Stimulated activated CD4-positive, alpha-beta T cell treated with anti-CD3 and anti-CD28 coated beads, Interleukin-1b, Interleukin-23, amount 100 ng/mL, for 4 hours (primary cell): Measurements from ENCODE around the gene TBCD.

Source experiments
- DNase-seq, 2 donors: peaks; one replicate each; pipeline ENCODE4 v3.0.0-alpha.2; 2020; ENCODE audit warnings: low read depth in 2 of 2

TBCD gene

GRCh38 chr17:82871056-82871775 lies 119.4 kb downstream of the TBCD start:
- DNase-seq, result no peak

- DNase-seq, result no peak
Measured at GRCh38 chr17:82871776-82872561, 120.1 kb downstream of the TBCD start.

- DNase-seq, result no peak
Measured at GRCh38 chr17:82872591-82873520, 121.0 kb downstream of the TBCD start.

- no peak for DNase-seq
Measured at GRCh38 chr17:82873521-82873920, 121.7 kb downstream of the TBCD start.

GRCh38 chr17:82874011-82874835 lies 122.4 kb downstream of the TBCD start:
- DNase-seq, result no peak

GRCh38 chr17:82875407-82875856 lies 123.6 kb downstream of the TBCD start:
- no peak for DNase-seq

GRCh38 chr17:82876149-82876548 lies 124.3 kb downstream of the TBCD start:
- DNase-seq, result no peak

GRCh38 chr17:82876602-82877379 lies 124.9 kb downstream of the TBCD start:
- DNase-seq, result no peak

- DNase-seq, result no peak
Measured at GRCh38 chr17:82878527-82878926, 126.7 kb downstream of the TBCD start.

- no peak for DNase-seq
Measured at GRCh38 chr17:82879241-82879640, 127.4 kb downstream of the TBCD start.

GRCh38 chr17:82880620-82881323 lies 128.9 kb downstream of the TBCD start:
- no peak for DNase-seq

GRCh38 chr17:82881324-82881823 lies 129.5 kb downstream of the TBCD start:
- no peak for DNase-seq

- DNase-seq, result no peak
Measured at GRCh38 chr17:82881900-82882714, 130.2 kb downstream of the TBCD start.

GRCh38 chr17:82882715-82883418 lies 131.0 kb downstream of the TBCD start:
- DNase-seq, result peak; percentile 46 to 51

- no peak for DNase-seq
Measured at GRCh38 chr17:82883419-82884031, 131.7 kb downstream of the TBCD start.

GRCh38 chr17:82884341-82884969 lies 132.6 kb downstream of the TBCD start:
- DNase-seq, result no peak

- DNase-seq, result no peak
Measured at GRCh38 chr17:82884970-82885353, 133.1 kb downstream of the TBCD start.
